Endothelial cell of umbilical vein (primary cell): Measurements from ENCODE around the gene ACER1.

ENCODE experiments used
- EZH2 ChIP-seq: IDR thresholded peaks from 2 replicates; pipeline ENCODE4 v1.6.1; 2012; ENCODE audit warnings: borderline replicate concordance, low read depth, mild to moderate bottlenecking, moderate library complexity, low read length, inconsistent platforms; ENCODE audit not compliant: severe bottlenecking
- MYC ChIP-seq: IDR thresholded peaks from one replicate; pipeline ENCODE4 v1.6.1; 2011; ENCODE audit warnings: mild to moderate bottlenecking, low read depth, low read length
- POLR2A ChIP-seq: IDR thresholded peaks from 2 replicates; pipeline ENCODE4 v1.6.1; 2012; ENCODE audit warnings: low read depth, mild to moderate bottlenecking, control low read depth, low read length
- POLR2AphosphoS5 ChIP-seq: IDR thresholded peaks from 2 replicates; pipeline ENCODE4 v1.6.1; 2012; ENCODE audit warnings: low read depth, mild to moderate bottlenecking, control low read depth, low read length, moderate library complexity; ENCODE audit not compliant: insufficient read depth
- TF ChIP-seq, protein P1 (sequence below), 2 donors: IDR thresholded peaks; 1 replicate in 1 of 2; 2 replicates in 1 of 2; pipeline ENCODE4 v1.5.1; 2011; ENCODE audit warnings: low read length in 2 of 2, mild to moderate bottlenecking in 2 of 2, moderate library complexity in 2 of 2, control low read depth in 1 of 2, inconsistent platforms in 1 of 2, low read depth in 1 of 2; ENCODE audit not compliant: insufficient read depth in 1 of 2; ENCODE audit errors: extremely low read depth in 1 of 2
- TF ChIP-seq, protein P2 (sequence below): IDR thresholded peaks from 2 replicates; pipeline ENCODE4 v1.6.1; 2011; ENCODE audit not compliant: insufficient read depth, insufficient read length

DNA sequence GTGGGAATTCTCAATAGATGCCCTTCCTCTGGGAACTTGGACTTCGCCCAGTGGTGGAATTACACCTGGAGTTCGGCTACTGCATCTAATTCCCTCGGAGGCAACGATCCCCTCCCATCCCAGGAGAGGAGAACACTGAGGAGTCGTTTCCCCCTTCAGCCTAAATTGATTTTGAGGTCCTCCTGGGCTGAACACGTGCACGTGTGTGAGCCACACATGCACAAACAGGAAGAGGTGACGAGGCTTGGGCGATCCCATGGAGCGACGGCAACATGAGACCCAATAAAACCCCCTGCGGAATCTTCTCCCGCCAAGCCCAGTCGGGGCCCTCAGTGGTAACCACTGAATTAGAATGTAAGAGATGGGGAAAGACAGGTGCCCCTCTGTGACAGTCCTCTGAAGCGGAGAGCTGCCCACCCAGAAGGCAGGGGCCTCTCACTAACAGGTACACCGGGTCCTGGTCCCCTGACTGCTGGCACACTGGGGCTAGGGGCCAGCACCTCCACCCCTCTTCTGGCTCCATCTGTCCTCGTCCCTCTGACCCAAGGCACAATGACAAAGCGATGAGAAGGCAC, 58.2 kb downstream of the ACER1 start:
- no peak for TF ChIP-seq MYC
- TF ChIP-seq POLR2A: no peak
- TF ChIP-seq, protein P1, sequence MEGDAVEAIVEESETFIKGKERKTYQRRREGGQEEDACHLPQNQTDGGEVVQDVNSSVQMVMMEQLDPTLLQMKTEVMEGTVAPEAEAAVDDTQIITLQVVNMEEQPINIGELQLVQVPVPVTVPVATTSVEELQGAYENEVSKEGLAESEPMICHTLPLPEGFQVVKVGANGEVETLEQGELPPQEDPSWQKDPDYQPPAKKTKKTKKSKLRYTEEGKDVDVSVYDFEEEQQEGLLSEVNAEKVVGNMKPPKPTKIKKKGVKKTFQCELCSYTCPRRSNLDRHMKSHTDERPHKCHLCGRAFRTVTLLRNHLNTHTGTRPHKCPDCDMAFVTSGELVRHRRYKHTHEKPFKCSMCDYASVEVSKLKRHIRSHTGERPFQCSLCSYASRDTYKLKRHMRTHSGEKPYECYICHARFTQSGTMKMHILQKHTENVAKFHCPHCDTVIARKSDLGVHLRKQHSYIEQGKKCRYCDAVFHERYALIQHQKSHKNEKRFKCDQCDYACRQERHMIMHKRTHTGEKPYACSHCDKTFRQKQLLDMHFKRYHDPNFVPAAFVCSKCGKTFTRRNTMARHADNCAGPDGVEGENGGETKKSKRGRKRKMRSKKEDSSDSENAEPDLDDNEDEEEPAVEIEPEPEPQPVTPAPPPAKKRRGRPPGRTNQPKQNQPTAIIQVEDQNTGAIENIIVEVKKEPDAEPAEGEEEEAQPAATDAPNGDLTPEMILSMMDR (IDR thresholded peaks at IDR 0.05; ENCODE audit: extremely low read depth in 1 of 2, insufficient read depth in 1 of 2, low read depth in 1 of 2, low read length in 2 of 2): no peak
- TF ChIP-seq, protein P2, sequence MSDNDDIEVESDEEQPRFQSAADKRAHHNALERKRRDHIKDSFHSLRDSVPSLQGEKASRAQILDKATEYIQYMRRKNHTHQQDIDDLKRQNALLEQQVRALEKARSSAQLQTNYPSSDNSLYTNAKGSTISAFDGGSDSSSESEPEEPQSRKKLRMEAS: no peak
- TF ChIP-seq POLR2AphosphoS5: no peak
- TF ChIP-seq EZH2: no peak
